ENCODE results near the gene TMEM108. TPM values are rescaled to one million over a fixed set of nuclear protein-coding genes. Genes with fewer than 3 reads are reported as not detected.

The TMEM108 gene
- total RNA-seq, 4 donors from 2014 or later = 0.21 to 1.5 TPM; not detected in 2

- Histone ChIP-seq H3K27ac (no peak overlapping the region), H3K27me3 (peaks cover 0 to 9% of the 10 kb centered on the region in 2 donors), H3K4me1 (peaks cover 0 to 7% (median 0%) of the 10 kb centered on the region in 4 donors), H3K36me3 (no peaks in the 10 kb centered on the region), H3K9me3 (no peaks in the 10 kb centered on the region), H3K4me3 (no peak overlapping the region)
- no peak for DNase-seq (ENCODE audit: low spot score in 2 of 2)
- TF ChIP-seq POLR2A (IDR thresholded peaks at IDR 0.05) = no peak
- no peak for TF ChIP-seq EP300 (IDR thresholded peaks at IDR 0.05)
- WGBS, 2 donors = 76 to 78% methylated on average over 9 of the region's 9 CpGs
These were observed 387.0 kb downstream of the TMEM108 start for GRCh38 chr3:133424937-133425869.

- H3K27ac ChIP-seq = no peak overlapping the region
- peaks cover 0 to 7% (median 0%) of the 10 kb centered on the region in 4 donors for H3K4me1 ChIP-seq
- WGBS, 2 donors = 66 to 79% methylated on average over 3 of the region's 3 CpGs
- no peaks in the 10 kb centered on the region for H3K9me3 ChIP-seq
- peaks cover 0 to 9% of the 10 kb centered on the region in 2 donors for H3K27me3 ChIP-seq
- no peak for DNase-seq (ENCODE audit: low spot score in 2 of 2)
- TF ChIP-seq CTCF (IDR thresholded peaks at IDR 0.05) = no peak
- TF ChIP-seq EP300 (IDR thresholded peaks at IDR 0.05) = no peak
- TF ChIP-seq POLR2A (IDR thresholded peaks at IDR 0.05) = no peak
- no peaks in the 10 kb centered on the region for H3K36me3 ChIP-seq
- no peak overlapping the region for H3K4me3 ChIP-seq
These were observed 387.7 kb downstream of the TMEM108 start for GRCh38 chr3:133425898-133426297.

GRCh38 chr3:133426721-133427120 is 388.5 kb downstream of the TMEM108 start:
- peaks cover 0 to 7% (median 0%) of the 10 kb centered on the region in 4 donors for H3K4me1 ChIP-seq
- H3K27ac ChIP-seq = no peak overlapping the region
- no peaks in the 10 kb centered on the region for H3K36me3 ChIP-seq
- H3K9me3 ChIP-seq = no peaks in the 10 kb centered on the region
- DNase-seq (ENCODE audit: low spot score in 2 of 2) = no peak
- H3K27me3 ChIP-seq = peaks cover 0 to 9% of the 10 kb centered on the region in 2 donors
- TF ChIP-seq POLR2A (IDR thresholded peaks at IDR 0.05) (no peak), CTCF (IDR thresholded peaks at IDR 0.05) (no peak), EP300 (IDR thresholded peaks at IDR 0.05) (no peak)
- no peak overlapping the region for H3K4me3 ChIP-seq
- 63 to 70% methylated on average over 2 of the region's 2 CpGs for WGBS, 2 donors

GRCh38 chr3:133428552-133428951 is 390.4 kb downstream of the TMEM108 start:
- Histone ChIP-seq H3K4me1 (peaks cover 0 to 4% (median 0%) of the 10 kb centered on the region in 4 donors), H3K27me3 (peaks cover 0 to 9% of the 10 kb centered on the region in 2 donors), H3K4me3 (no peak overlapping the region), H3K9me3 (no peaks in the 10 kb centered on the region), H3K36me3 (no peaks in the 10 kb centered on the region), H3K27ac (no peak overlapping the region)
- 58 to 60% methylated on average over 12 of the region's 12 CpGs for WGBS, 2 donors
- TF ChIP-seq POLR2A (IDR thresholded peaks at IDR 0.05) (no peak), EP300 (IDR thresholded peaks at IDR 0.05) (no peak), CTCF (IDR thresholded peaks at IDR 0.05) (no peak)
- no peak for DNase-seq (ENCODE audit: low spot score in 2 of 2)

DNA sequence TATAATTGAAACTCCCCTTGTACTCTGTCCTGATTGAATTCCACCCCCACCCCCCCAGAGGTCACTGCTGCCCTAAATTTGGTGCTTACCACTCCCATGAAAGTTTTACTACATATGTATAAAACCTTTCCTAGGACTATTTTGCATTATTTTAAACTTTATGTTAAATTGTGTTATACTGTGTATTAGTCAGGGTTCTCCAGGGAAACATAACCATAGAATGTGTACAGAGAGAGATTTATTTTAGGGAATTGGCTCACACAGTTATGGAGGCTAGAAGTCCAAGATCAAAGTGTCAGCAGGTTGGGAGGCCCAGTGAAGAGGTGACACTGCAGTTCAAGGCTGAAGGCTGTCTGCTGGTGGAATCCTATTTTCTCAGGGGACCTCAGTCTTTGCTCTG is 390.9 kb downstream of the TMEM108 start:
- no peaks in the 10 kb centered on the region for H3K36me3 ChIP-seq
- TF ChIP-seq CTCF (IDR thresholded peaks at IDR 0.05) (no peak), EP300 (IDR thresholded peaks at IDR 0.05) (no peak), POLR2A (IDR thresholded peaks at IDR 0.05) (no peak)
- peaks cover 0 to 9% of the 10 kb centered on the region in 2 donors for H3K27me3 ChIP-seq
- H3K4me1 ChIP-seq = no peaks in the 10 kb centered on the region
- H3K27ac ChIP-seq = no peak overlapping the region
- DNase-seq (ENCODE audit: low spot score in 2 of 2) = no peak
- no peaks in the 10 kb centered on the region for H3K9me3 ChIP-seq
- H3K4me3 ChIP-seq = no peak overlapping the region
